Uterine smooth muscle cell (primary cell): ENCODE results near the gene KCNK1. TPM values are rescaled to one million over a fixed set of nuclear protein-coding genes. Genes with fewer than 3 reads are reported as not detected.

ENCODE experiments used
- total RNA-seq: library from RNA; depleted of rRNA; stranded (reverse); fragments of >200 nt; gene quantifications from 2 replicates; pipeline ENCODE4 v1.2.3, GENCODE V29; 2014

KCNK1 gene
- total RNA-seq, result 28.7 and 32.8 TPM in 2 replicates

DNA sequence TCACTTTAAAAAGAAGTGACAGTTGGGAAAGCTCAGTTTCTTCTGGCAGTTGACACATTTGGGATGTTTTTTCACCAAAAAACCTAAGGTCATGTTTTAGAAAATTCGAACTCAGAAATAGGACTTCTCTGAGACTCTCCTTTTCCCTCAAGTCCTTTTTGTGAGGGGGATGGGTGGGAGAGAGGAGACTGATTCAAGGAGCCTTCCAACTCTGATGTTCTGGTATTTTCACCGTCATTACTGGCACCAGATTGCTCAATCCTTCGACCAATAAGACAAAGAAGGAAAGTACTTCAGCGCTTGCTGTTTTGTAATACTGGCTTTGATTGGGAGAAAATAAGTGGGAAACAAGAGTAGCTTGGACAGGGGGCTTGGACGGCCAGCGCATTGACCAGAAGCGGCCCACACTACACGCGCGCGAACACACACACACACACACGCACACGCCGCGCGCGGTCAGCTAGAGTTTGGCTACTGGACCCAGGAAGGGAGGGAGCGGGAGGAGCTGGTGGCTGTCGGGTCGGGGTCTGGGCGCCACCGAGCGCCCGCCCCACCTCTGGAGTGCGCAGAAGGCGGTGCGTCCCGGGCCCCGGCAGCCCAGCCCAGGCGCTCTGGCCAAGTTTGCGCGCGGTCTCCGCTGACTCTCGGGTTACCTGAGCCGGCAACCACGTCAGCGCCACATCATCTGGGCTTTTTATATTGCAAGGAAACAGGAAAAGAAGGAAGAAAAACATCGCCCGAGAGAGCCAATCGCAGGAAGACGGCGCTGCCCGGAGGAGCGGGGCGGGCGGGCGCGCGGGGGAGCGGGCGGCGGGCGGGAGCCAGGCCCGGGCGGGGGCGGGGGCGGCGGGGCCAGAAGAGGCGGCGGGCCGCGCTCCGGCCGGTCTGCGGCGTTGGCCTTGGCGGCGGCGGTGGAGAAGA is at the start of gene KCNK1:
Gene KCNK1, plus strand, starts transcription at position 855 of the 921 bp plus-strand sequence. Its CDS starts 66 bp downstream, at position 921.

